HL-60 (cell line): Measurements from ENCODE around the gene CCDC195.
"Not testable (repeated sequence)": the region's sequence is repeated elsewhere in the genome, so short reads cannot be mapped to it uniquely, and the experiment has no call there.

Experiments used
- DNase-seq, 2 experiments: peaks; one replicate each; pipeline ENCODE4 v3.0.0-alpha.2; 2010 to 2020; ENCODE audit warnings: low read depth in 1 of 2, low spot score in 1 of 2
- H3K27ac ChIP-seq: fragments of 250-450 bp; sonication (Bioruptor Pico); replicated peaks from 2 replicates; pipeline ENCODE4 v1.5.1; 2020; ENCODE audit warnings: mild to moderate bottlenecking, moderate library complexity
- H3K27me3 ChIP-seq: fragments of 250-450 bp; sonication (Bioruptor Pico); 2 replicates; pipeline ENCODE4 v1.5.1; 2021; ENCODE audit warnings: mild to moderate bottlenecking, moderate library complexity; ENCODE audit not compliant: insufficient read depth, poor library complexity, severe bottlenecking
- H3K4me3 ChIP-seq: replicated peaks from 2 replicates; pipeline ENCODE4 v1.5.1; 2011; ENCODE audit warnings: mild to moderate bottlenecking, control low read depth, low read length; ENCODE audit not compliant: insufficient read depth
- GABPA ChIP-seq: IDR thresholded peaks from 2 replicates; pipeline ENCODE4 v1.6.1; 2012; ENCODE audit warnings: low read depth
- POLR2AphosphoS5 ChIP-seq: IDR thresholded peaks from 2 replicates; pipeline ENCODE4 v1.6.1; 2012; ENCODE audit warnings: low read depth
- SPI1 ChIP-seq: IDR thresholded peaks from 2 replicates; pipeline ENCODE4 v1.6.1; 2012; ENCODE audit warnings: low read depth, mild to moderate bottlenecking, borderline replicate concordance
- TF ChIP-seq, protein P1 (sequence below): IDR thresholded peaks from 2 replicates; pipeline ENCODE4 v1.6.1; 2012; ENCODE audit warnings: low read depth; ENCODE audit not compliant: insufficient replicate concordance
- TF ChIP-seq, protein P2 (sequence below): IDR thresholded peaks from one replicate; pipeline ENCODE4 v1.5.1; 2011; ENCODE audit warnings: low read length, control low read depth, inconsistent platforms; ENCODE audit not compliant: insufficient read depth

The CCDC195 gene

DNA sequence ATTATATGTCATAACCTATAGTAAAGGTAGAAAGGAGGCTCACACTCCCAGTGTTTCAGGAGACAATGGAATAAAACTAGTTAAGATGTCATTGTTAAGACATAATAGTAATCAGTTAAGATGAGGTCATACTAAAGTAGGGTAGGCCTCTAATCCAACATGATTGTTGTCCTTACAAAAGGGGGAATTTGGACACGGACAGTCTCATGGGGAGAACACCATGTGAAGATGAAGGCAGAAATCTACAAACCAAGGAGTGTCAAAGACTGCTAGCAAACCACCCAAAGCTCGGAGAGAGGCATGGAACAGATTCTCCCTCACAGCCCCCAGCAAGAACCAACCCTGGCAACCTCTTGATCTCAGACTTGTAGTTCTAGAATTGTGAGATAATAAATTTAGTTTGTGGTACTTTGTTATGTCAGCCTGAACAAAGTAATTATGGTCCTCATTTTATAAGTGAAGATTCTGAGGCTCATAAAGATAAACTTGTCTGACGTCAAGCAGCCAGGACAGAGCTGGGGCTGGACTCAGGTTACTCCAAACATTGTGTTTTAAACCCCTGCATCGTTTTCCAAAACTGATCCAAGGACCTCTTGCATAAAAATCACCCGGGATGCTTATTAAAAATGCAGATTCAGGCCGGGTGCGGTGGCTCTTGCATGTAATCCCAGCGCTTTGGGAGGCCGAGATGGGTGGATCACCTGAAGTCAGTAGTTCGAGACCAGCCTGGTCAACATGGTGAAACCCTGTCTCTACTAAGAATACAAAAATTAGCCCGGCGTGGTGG is 47.8 kb downstream of the CCDC195 start:
- no peak for DNase-seq
- Histone ChIP-seq H3K4me3 (no peak overlapping the region), H3K27ac (no peak overlapping the region), H3K27me3 (no peaks in the 10 kb centered on the region)
- TF ChIP-seq, protein P1, sequence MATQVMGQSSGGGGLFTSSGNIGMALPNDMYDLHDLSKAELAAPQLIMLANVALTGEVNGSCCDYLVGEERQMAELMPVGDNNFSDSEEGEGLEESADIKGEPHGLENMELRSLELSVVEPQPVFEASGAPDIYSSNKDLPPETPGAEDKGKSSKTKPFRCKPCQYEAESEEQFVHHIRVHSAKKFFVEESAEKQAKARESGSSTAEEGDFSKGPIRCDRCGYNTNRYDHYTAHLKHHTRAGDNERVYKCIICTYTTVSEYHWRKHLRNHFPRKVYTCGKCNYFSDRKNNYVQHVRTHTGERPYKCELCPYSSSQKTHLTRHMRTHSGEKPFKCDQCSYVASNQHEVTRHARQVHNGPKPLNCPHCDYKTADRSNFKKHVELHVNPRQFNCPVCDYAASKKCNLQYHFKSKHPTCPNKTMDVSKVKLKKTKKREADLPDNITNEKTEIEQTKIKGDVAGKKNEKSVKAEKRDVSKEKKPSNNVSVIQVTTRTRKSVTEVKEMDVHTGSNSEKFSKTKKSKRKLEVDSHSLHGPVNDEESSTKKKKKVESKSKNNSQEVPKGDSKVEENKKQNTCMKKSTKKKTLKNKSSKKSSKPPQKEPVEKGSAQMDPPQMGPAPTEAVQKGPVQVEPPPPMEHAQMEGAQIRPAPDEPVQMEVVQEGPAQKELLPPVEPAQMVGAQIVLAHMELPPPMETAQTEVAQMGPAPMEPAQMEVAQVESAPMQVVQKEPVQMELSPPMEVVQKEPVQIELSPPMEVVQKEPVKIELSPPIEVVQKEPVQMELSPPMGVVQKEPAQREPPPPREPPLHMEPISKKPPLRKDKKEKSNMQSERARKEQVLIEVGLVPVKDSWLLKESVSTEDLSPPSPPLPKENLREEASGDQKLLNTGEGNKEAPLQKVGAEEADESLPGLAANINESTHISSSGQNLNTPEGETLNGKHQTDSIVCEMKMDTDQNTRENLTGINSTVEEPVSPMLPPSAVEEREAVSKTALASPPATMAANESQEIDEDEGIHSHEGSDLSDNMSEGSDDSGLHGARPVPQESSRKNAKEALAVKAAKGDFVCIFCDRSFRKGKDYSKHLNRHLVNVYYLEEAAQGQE: no peak
- TF ChIP-seq POLR2AphosphoS5 (no peak), SPI1 (no peak), GABPA (no peak)
- TF ChIP-seq, protein P2, sequence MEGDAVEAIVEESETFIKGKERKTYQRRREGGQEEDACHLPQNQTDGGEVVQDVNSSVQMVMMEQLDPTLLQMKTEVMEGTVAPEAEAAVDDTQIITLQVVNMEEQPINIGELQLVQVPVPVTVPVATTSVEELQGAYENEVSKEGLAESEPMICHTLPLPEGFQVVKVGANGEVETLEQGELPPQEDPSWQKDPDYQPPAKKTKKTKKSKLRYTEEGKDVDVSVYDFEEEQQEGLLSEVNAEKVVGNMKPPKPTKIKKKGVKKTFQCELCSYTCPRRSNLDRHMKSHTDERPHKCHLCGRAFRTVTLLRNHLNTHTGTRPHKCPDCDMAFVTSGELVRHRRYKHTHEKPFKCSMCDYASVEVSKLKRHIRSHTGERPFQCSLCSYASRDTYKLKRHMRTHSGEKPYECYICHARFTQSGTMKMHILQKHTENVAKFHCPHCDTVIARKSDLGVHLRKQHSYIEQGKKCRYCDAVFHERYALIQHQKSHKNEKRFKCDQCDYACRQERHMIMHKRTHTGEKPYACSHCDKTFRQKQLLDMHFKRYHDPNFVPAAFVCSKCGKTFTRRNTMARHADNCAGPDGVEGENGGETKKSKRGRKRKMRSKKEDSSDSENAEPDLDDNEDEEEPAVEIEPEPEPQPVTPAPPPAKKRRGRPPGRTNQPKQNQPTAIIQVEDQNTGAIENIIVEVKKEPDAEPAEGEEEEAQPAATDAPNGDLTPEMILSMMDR: no peak

DNA sequence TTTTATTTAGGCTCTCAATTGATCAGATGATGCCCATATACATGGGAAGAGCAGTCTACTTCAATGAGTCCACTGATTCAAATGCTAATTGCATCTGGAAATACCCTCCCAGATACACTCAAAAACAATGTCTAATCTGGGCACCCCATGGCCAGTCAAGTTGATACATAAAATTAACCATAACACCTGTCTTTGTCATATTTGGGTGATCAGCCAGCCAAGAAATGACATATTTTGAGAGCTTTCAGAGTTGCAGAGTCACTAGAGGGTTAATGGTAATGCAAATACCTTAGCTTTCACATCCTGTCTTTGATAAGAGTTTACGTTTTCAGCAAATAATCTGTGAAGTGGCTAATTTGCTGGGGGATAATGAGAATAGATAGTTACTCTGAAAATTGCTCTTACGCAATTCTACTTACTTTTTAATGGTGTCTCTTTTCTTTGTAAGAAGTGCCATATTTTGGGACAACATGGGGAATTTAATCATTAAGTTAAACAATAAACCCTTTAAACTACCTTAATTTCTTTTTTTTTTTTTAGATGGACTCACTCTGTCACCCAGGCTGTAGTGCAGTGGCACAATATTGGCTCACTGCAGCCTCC is 49.1 kb downstream of the CCDC195 start:
- Histone ChIP-seq H3K4me3 (no peak overlapping the region), H3K27me3 (no peaks in the 10 kb centered on the region), H3K27ac (no peak overlapping the region)
- TF ChIP-seq, protein P2: no peak
- TF ChIP-seq SPI1 (no peak), GABPA (no peak), POLR2AphosphoS5 (no peak)
- TF ChIP-seq, protein P1: no peak
- DNase-seq: no peak

DNA sequence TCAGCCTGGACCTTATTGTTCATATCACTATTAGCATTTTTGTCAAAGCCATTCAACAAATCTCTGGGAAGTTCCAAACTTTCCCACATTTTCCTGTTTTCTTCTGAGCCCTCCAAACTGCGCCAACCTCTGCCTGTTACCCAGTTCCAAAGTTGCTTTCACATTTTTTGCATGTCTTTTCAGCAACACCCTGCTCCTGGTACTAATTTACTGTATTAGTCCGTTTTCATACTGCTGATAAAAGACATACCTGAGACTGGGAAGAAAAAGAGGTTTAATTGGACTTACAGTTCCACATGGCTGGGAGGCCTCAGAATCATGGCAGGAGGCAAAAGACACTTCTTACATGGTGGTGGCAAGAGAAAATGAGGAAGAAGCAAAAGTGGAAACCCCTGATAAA is 52.8 kb downstream of the CCDC195 start:
- not testable (repeated sequence) for DNase-seq, H3K4me3 ChIP-seq, H3K27me3 ChIP-seq, H3K27ac ChIP-seq

DNA sequence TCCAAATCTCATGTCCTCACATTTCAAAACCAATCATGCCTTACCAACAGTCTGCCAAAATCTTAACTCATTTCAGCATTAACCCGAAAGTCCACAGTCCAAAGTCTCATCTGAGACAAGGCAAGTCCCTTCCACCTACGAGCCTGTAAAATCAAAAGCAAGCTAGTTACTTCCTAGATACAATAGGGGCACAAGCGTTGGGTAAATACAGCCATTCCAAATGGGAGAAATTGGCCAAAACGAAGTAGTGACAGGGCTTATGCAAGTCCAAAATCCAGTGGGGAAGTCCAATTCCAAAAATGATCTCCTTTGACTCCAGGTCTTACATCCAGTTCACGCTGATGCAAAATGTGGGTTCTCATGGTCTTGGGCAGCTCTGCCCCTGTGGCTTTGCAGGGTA is 54.5 kb downstream of the CCDC195 start:
- H3K27ac ChIP-seq, H3K27me3 ChIP-seq, H3K4me3 ChIP-seq, DNase-seq: not testable (repeated sequence)

DNA sequence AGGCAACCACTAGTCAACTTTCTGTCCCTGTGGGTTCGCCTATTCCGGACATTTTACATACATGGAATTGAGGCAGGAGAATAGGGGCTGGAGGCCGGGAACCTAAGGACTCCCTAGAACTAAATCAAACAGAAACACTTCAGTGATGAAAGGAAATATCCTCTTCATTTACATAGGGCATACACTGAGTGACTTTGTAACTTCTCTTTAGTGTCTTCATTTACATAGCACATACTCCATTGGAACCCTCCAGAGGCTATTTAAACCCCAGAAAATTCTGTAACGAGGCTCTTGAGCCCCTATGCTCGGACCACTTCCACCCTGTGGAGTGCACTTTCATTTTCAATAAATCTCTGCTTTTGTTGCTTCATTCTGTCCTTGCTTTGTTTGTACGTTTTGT is 56.5 kb downstream of the CCDC195 start:
- Histone ChIP-seq H3K27ac (no peak overlapping the region), H3K27me3 (no peaks in the 10 kb centered on the region), H3K4me3 (no peak overlapping the region)
- DNase-seq: no peak
- TF ChIP-seq, protein P1: no peak
